AG04449 (cell line): ENCODE data around the gene GPBP1L1.

Experiments used
- CTCF ChIA-PET: fragments of 350-600 bp; formaldehyde crosslinking; extraction: SDS; loops from one replicate; lab custom pipeline; 2021; ENCODE audit warnings: antibody characterized with exemption; lab: Yijun Ruan, JAX
- POLR2A ChIA-PET: fragments of 400-600, 350-600 bp; formaldehyde crosslinking; extraction: SDS; loops from one replicate; lab custom pipeline; 2020; ENCODE audit warnings: antibody characterized with exemption, inconsistent platforms; lab: Yijun Ruan, JAX
- DNase-seq: peaks from one replicate; pipeline ENCODE4 v3.0.0-alpha.2; 2010; ENCODE audit warnings: low read depth, low spot score
- H3K4me3 ChIP-seq: 2 replicates; pipeline ENCODE4 v1.5.1; 2011; ENCODE audit warnings: low read depth, mild to moderate bottlenecking, control low read depth, low read length
- TF ChIP-seq, protein P1 (sequence below): IDR thresholded peaks from one replicate; pipeline ENCODE4 v1.5.1; 2011; ENCODE audit warnings: mild to moderate bottlenecking, moderate library complexity, low read length, control low read depth, inconsistent platforms; ENCODE audit not compliant: insufficient read depth; ENCODE audit errors: missing control alignments

Gene GPBP1L1

DNA sequence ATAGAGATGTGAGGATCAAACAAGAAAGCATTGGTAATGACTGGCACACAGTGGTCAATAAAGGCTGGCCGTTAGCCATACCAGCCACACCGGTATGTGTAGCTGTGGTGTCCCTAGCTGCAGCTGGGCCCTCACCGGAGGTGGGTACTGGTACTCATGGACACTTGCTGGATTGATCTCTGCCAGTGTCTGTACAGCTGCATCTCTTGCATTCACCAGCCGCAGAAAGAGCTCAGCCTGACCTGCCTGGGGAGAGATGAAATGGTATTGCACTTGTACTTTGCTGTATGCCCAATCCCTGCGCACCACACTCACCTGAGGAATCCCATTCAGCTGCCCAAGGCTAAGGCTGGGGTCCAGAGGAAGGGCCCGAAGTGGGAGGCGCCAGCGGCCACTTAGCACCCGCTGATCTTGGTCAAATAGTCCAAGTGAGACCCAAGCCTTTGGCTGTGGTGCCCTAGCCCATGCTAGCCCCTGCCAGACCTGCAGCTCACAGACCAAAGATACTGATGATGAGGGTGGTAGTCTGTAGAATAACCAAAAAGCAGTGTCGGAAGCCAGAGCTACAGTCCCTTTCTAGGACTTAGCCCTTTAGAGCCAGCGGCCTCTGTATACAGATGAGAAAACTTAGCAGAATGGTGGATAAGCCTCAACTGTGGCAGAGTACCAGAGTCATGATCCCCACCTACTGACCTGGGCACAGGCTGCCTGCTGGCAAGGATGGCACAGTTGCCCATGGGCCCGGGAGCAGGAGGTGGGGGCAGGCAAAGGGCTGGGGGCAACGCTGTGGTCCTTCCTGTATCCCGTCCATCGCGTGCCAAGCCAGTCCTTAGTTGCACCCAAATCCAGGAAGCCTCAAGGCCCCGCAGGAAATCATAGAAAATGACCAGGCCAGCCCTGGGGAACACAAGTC lies 65.5 kb downstream of the GPBP1L1 start:
- TF ChIP-seq, protein P1, sequence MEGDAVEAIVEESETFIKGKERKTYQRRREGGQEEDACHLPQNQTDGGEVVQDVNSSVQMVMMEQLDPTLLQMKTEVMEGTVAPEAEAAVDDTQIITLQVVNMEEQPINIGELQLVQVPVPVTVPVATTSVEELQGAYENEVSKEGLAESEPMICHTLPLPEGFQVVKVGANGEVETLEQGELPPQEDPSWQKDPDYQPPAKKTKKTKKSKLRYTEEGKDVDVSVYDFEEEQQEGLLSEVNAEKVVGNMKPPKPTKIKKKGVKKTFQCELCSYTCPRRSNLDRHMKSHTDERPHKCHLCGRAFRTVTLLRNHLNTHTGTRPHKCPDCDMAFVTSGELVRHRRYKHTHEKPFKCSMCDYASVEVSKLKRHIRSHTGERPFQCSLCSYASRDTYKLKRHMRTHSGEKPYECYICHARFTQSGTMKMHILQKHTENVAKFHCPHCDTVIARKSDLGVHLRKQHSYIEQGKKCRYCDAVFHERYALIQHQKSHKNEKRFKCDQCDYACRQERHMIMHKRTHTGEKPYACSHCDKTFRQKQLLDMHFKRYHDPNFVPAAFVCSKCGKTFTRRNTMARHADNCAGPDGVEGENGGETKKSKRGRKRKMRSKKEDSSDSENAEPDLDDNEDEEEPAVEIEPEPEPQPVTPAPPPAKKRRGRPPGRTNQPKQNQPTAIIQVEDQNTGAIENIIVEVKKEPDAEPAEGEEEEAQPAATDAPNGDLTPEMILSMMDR: no peak
- CTCF ChIA-PET: no interaction called here
- DNase-seq: no peak
- POLR2A ChIA-PET: interaction anchor here (1.7 kb wide), 1 partner anchor 13 kb away, joined by 3 read pairs; no protein-coding TSS in a partner anchor
- no peak overlapping the region for H3K4me3 ChIP-seq

DNA sequence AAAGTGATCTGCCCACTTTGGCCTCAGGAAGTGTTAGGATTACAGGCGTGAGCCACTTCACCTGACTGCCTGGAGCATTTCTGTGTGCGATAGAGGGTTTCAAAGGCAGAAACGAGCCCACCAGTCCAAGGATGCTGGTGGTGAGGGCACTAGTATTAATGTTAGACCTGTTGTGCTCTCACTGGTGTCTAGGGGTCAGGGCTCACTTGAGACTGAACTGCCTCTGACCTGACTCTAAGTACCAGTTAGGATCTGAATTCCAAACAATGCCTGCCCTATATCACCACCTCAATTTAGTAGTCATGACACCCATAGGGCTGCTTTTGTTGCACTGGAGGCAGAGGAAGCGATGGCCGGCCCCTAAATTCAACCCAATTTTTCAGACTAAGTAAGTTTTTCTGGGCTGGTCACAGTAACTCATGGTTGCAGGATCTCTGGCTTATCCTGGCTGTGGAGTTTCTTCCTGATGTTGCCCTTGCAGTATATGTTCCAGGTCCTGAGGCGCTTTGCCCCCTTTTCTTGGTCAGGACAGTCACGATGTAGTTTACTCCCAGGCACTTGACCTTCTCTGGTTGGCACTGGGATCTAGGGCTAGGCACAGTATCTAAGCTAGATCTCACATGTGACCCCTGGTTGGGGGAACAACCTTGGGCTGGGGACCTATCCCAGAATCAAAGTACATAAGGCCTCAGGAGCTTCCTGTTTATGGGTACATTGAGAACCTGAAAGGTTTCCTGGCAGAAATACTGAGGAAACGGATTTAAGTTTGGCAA lies 67.0 kb downstream of the GPBP1L1 start:
- ChIA-PET POLR2A (no interaction called here), CTCF (no interaction called here)
- TF ChIP-seq, protein P1: no peak
- H3K4me3 ChIP-seq: no peak overlapping the region
- no peak for DNase-seq

DNA sequence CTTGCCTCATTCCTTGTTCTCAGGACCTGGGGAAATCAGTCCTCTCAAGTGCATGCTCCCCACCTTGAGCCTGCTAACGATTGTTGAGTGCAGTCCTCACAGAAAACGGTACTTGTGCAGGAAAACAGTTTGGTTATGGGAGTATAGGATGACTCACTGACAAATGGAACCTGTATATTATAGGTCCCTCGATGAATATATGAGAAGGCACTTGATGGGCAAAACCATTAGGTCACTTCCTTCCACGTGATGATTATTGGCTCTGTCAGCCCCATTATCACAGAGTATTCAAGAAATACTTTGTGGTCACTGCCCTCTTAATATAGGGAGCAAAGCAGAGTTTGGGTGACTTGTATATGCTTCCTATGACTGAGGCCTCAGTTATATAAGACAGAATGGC lies 68.7 kb downstream of the GPBP1L1 start:
- no peak for DNase-seq
- ChIA-PET POLR2A (interaction anchor here (0.6 kb wide), 1 partner anchor 9 kb away, joined by 3 read pairs; no protein-coding TSS in a partner anchor), CTCF (no interaction called here)
- TF ChIP-seq, protein P1: no peak
- no peak overlapping the region for H3K4me3 ChIP-seq

DNA sequence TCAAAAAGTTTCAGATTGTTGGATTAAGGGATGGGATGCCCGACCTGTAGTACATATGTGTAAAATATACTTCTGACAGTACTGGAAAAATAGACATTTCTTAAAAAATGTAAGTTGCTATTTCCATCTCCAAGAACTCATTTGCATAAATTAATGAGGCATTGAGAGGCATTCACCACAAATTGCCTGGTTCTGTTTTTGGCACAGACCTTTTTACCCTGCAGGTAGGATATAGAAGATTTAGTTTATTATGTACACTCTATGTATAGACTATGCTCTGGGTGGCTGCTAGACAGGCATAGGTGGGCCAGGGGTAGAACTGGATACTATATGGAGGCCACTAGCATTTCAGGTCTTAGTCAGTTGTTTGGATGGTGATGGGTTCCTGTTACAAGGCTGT lies 70.4 kb downstream of the GPBP1L1 start:
- H3K4me3 ChIP-seq: no peak overlapping the region
- POLR2A ChIA-PET: no interaction called here
- TF ChIP-seq, protein P1: no peak
- no peak for DNase-seq
- CTCF ChIA-PET: no interaction called here

DNA sequence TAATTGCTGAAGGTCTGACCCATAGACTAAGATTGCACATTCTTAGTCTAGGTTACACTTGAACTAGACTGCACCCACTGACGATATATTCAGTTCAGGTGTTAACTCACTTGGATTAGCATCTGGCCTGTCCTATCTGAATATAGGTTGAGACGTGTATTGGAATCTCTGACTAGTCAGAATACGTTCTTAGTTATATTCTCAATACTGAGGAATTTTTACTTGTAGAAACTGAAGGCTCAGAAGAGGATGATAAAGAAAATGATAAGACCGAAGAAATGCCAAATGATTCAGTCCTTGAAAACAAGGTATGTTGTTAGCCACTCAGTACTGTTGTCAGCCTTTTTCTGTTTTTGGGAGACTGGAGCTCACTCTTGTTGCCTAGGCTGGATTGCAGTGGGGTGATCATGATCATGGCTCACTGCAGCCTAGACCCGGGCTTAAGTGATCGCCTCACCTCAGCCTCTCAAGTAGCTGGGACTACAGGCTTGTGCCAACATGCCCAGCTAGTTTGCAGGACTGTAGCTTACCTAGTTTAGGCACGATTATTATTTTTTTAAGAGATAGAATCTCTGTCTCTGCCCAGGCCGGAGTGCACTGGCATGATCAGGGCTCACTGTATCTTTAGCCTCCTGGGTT lies 73.3 kb downstream of the GPBP1L1 start:
- TF ChIP-seq, protein P1: no peak
- H3K4me3 ChIP-seq: no peak overlapping the region
- CTCF ChIA-PET: interaction anchor here (2.0 kb wide), 1 partner anchor 44 kb away, joined by 5 read pairs; no protein-coding TSS in a partner anchor
- POLR2A ChIA-PET: no interaction called here
- no peak for DNase-seq
